DND-41 (cell line): ENCODE measurements around the gene NDUFS1.
"Not testable (repeated sequence)": the region's sequence is repeated elsewhere in the genome, so short reads cannot be mapped to it uniquely, and the experiment has no call there.

Experiments
- ATAC-seq: fragments of 200-7000 bp; cut with Tn5 transposase; 3 replicates; pipeline ENCODE4 v1.9.1; 2021; ENCODE audit warnings: low read depth; ENCODE audit not compliant: insufficient read depth
- DNase-seq: peaks from one replicate; pipeline ENCODE4 v3.0.0-alpha.2; 2020
- H2AFZ ChIP-seq: 2 replicates; pipeline ENCODE4 v1.6.0; 2012; ENCODE audit warnings: low read depth, low read length
- H3K27ac ChIP-seq: 2 replicates; pipeline ENCODE4 v1.5.1; 2012; ENCODE audit warnings: low read length, inconsistent platforms
- H3K27me3 ChIP-seq: fragments of 200-600 bp; sonication (generic); 2 replicates; pipeline ENCODE4 v1.6.0; 2012; ENCODE audit warnings: low read length, mild to moderate bottlenecking, inconsistent platforms; ENCODE audit not compliant: insufficient read depth, poor library complexity
- H3K36me3 ChIP-seq: 2 replicates; pipeline ENCODE4 v1.5.1; 2012; ENCODE audit warnings: low read length, inconsistent platforms; ENCODE audit not compliant: insufficient read depth
- H3K4me1 ChIP-seq: 2 replicates; pipeline ENCODE4 v1.5.1; 2012; ENCODE audit warnings: mild to moderate bottlenecking, low read length; ENCODE audit not compliant: insufficient read depth
- H3K4me2 ChIP-seq: 2 replicates; pipeline ENCODE4 v1.6.0; 2012; ENCODE audit warnings: mild to moderate bottlenecking, moderate library complexity, low read length, inconsistent platforms; ENCODE audit not compliant: insufficient read depth
- H3K4me3 ChIP-seq, 2 experiments: fragments of 200-600 bp in 1 of 2; shearing (Covaris generic) in 1 of 2; 2 replicates each; pipeline ENCODE4 v1.5.1; 2012 to 2016; ENCODE audit warnings: inconsistent platforms in 2 of 2, low read length in 2 of 2, mild to moderate bottlenecking in 2 of 2, low read depth in 1 of 2, moderate library complexity in 1 of 2
- H3K79me2 ChIP-seq: 2 replicates; pipeline ENCODE4 v1.6.0; 2012; ENCODE audit warnings: low read length, inconsistent platforms; ENCODE audit not compliant: insufficient read depth
- H3K9ac ChIP-seq: 2 replicates; pipeline ENCODE4 v1.6.0; 2012; ENCODE audit warnings: low read depth, mild to moderate bottlenecking, inconsistent platforms, low read length, moderate library complexity
- H3K9me3 ChIP-seq: 2 replicates; pipeline ENCODE4 v1.5.1; 2012; ENCODE audit warnings: low read length, moderate library complexity, mild to moderate bottlenecking, inconsistent platforms; ENCODE audit not compliant: insufficient read depth, severe bottlenecking
- H4K20me1 ChIP-seq: 2 replicates; pipeline ENCODE4 v1.6.0; 2012; ENCODE audit warnings: low read length; ENCODE audit not compliant: insufficient read depth
- CTCF ChIP-seq: IDR thresholded peaks from 2 replicates; pipeline ENCODE4 v1.5.1; 2012; ENCODE audit warnings: borderline replicate concordance, low read length, moderate library complexity, mild to moderate bottlenecking; ENCODE audit not compliant: poor library complexity, severe bottlenecking; ENCODE audit errors: extremely low read depth
- EZH2 ChIP-seq: IDR thresholded peaks from 3 replicates; pipeline ENCODE4 v1.6.1; 2012; ENCODE audit warnings: borderline replicate concordance, low read depth, mild to moderate bottlenecking, moderate library complexity, low read length, inconsistent platforms; ENCODE audit not compliant: severe bottlenecking

NDUFS1 gene

GRCh38 chr2:206105038-206105437, 54.2 kb downstream of the NDUFS1 start:
- Histone ChIP-seq H3K36me3 (no peaks in the 10 kb centered on the region), H2AFZ (no peak overlapping the region), H3K4me1 (no peaks in the 10 kb centered on the region), H3K4me3 (no peak overlapping the region), H3K27me3 (no peaks in the 10 kb centered on the region), H3K4me2 (no peak overlapping the region), H3K9me3 (no peaks in the 10 kb centered on the region), H3K27ac (no peak overlapping the region), H3K79me2 (no peaks in the 10 kb centered on the region), H3K9ac (no peak overlapping the region), H4K20me1 (no peaks in the 10 kb centered on the region)
- DNase-seq (no peak), ATAC-seq (no peak)
- TF ChIP-seq EZH2 (no peak), CTCF (no peak)

- H3K9me3 ChIP-seq, H4K20me1 ChIP-seq, H3K27me3 ChIP-seq, H3K27ac ChIP-seq, H3K79me2 ChIP-seq, H2AFZ ChIP-seq, H3K4me3 ChIP-seq, H3K9ac ChIP-seq, DNase-seq, ATAC-seq, H3K4me1 ChIP-seq, H3K4me2 ChIP-seq, H3K36me3 ChIP-seq: not testable (repeated sequence)
Observed at GRCh38 chr2:206098872-206099271, 60.4 kb downstream of the NDUFS1 start.

- Histone ChIP-seq H2AFZ (no peak overlapping the region), H3K4me3 (no peak overlapping the region), H3K9me3 (no peaks in the 10 kb centered on the region), H3K4me1 (no peaks in the 10 kb centered on the region), H3K27ac (no peak overlapping the region), H4K20me1 (no peaks in the 10 kb centered on the region), H3K9ac (no peak overlapping the region), H3K4me2 (no peak overlapping the region), H3K36me3 (no peaks in the 10 kb centered on the region), H3K27me3 (no peaks in the 10 kb centered on the region), H3K79me2 (no peaks in the 10 kb centered on the region)
- DNase-seq (no peak), ATAC-seq (no peak)
- TF ChIP-seq EZH2 (no peak), CTCF (no peak)
Observed at GRCh38 chr2:206098471-206098870, 60.8 kb downstream of the NDUFS1 start.

GRCh38 chr2:206096876-206097275, 62.4 kb downstream of the NDUFS1 start:
- Histone ChIP-seq H3K79me2 (no peaks in the 10 kb centered on the region), H3K4me1 (no peaks in the 10 kb centered on the region), H3K4me2 (no peak overlapping the region), H3K36me3 (no peaks in the 10 kb centered on the region), H3K9ac (no peak overlapping the region), H3K9me3 (no peaks in the 10 kb centered on the region), H3K27me3 (no peaks in the 10 kb centered on the region), H2AFZ (no peak overlapping the region), H4K20me1 (no peaks in the 10 kb centered on the region), H3K4me3 (no peak overlapping the region), H3K27ac (no peak overlapping the region)
- ATAC-seq, result no peak
- DNase-seq, result no peak
- no peak for TF ChIP-seq CTCF
- TF ChIP-seq EZH2, result no peak
